NB4 (cell line): ENCODE data around the gene SLC22A13.
A peak's percentile ranks its signal among the peaks of the same experiment; 100 is the strongest.

ENCODE experiments used
- DNase-seq: peaks from one replicate; pipeline ENCODE4 v3.0.0; 2010; ENCODE audit warnings: low read depth
- H3K4me3 ChIP-seq: one replicate; pipeline ENCODE4 v1.5.1; 2011; ENCODE audit warnings: mild to moderate bottlenecking, low read depth, low read length, moderate library complexity
- CTCF ChIP-seq: IDR thresholded peaks from one replicate; pipeline ENCODE4 v1.5.1; 2012; ENCODE audit warnings: low read depth, low read length
- MAX ChIP-seq: IDR thresholded peaks from 2 replicates; pipeline ENCODE4 v1.6.1; 2011; ENCODE audit warnings: low read depth, low read length
- MYC ChIP-seq: IDR thresholded peaks from 2 replicates; pipeline ENCODE4 v1.6.1; 2011; ENCODE audit warnings: low read depth, low read length
- POLR2A ChIP-seq: IDR thresholded peaks from 2 replicates; pipeline ENCODE4 v1.6.1; 2011; ENCODE audit warnings: mild to moderate bottlenecking; ENCODE audit not compliant: insufficient read length; ENCODE audit errors: extremely low read depth

SLC22A13 gene

GRCh38 chr3:38226273-38226672 lies 39.3 kb upstream of the SLC22A13 start:
- H3K4me3 ChIP-seq = no peak overlapping the region
- TF ChIP-seq POLR2A = no peak
- no peak for TF ChIP-seq CTCF
- no peak for TF ChIP-seq MYC
- no peak for TF ChIP-seq MAX
- no peak for DNase-seq

- TF ChIP-seq MAX (no peak), POLR2A (no peak), MYC (no peak), CTCF (no peak)
These were observed 37.6 kb upstream of the SLC22A13 start for GRCh38 chr3:38227989-38228388.

GRCh38 chr3:38229036-38229435 lies 36.6 kb upstream of the SLC22A13 start:
- peak; percentile 10 for DNase-seq
- TF ChIP-seq CTCF (no peak), MYC (no peak), MAX (no peak), POLR2A (no peak)
- no peak overlapping the region for H3K4me3 ChIP-seq

More at GRCh38 chr3:38227989-38228388, 37.6 kb upstream of the SLC22A13 start:
- no peak for DNase-seq
- H3K4me3 ChIP-seq = no peak overlapping the region

GRCh38 chr3:38232701-38233100 lies 32.9 kb upstream of the SLC22A13 start:
- TF ChIP-seq MYC (no peak), CTCF (no peak), POLR2A (no peak), MAX (no peak)
- H3K4me3 ChIP-seq = no peak overlapping the region
- DNase-seq = no peak

GRCh38 chr3:38235466-38235865 lies 30.1 kb upstream of the SLC22A13 start:
- no peak for TF ChIP-seq MAX
- no peak for TF ChIP-seq POLR2A
- no peak for TF ChIP-seq MYC
- TF ChIP-seq CTCF = no peak
- no peak for DNase-seq

More at GRCh38 chr3:38235466-38235865, 30.1 kb upstream of the SLC22A13 start:
- no peak overlapping the region for H3K4me3 ChIP-seq
